K562 (cell line): ENCODE measurements around the gene EPHA4. TPM values are rescaled to one million over a fixed set of nuclear protein-coding genes. Genes with fewer than 3 reads are reported as not detected.

Experiments
- ATAC-seq: fragments of 200-7000 bp; cut with Tn5 transposase; 3 replicates; pipeline ENCODE4 v1.9.1; 2020; ENCODE audit warnings: moderate library complexity
- BruUV-seq: library from RNA; stranded (reverse); fragments of 400-500 nt; replicated peaks from 2 replicates; lab custom pipeline; 2021; lab: Mats Ljungman, UMichigan
- CTCF ChIA-PET: fragments of 300-600 bp; formaldehyde crosslinking; extraction: SDS; loops from one replicate; lab custom pipeline; 2021; ENCODE audit warnings: low intra/inter-chr PET ratio; lab: Yijun Ruan, JAX
- POLR2A ChIA-PET: fragments of 300-600, 350-650 bp; sonication (Branson Sonifier 250); formaldehyde crosslinking; extraction: SDS; loops from one replicate; lab custom pipeline; 2021; ENCODE audit warnings: antibody characterized with exemption, inconsistent platforms; lab: Yijun Ruan, JAX
- DNase-seq, 4 experiments: peaks; one replicate each; pipeline versions ENCODE4 v3.0.0 to v3.0.0-alpha.2; 2011 to 2018; ENCODE audit warnings: low spot score in 3 of 4, mixed read lengths in 3 of 4; ENCODE audit errors: extremely low read depth in 1 of 4
- FAIRE-seq: peaks from 2 replicates; lab custom pipeline; 2011; peaks lifted over from hg19 to GRCh38; lab: Jason Lieb, UNC
- H2AFZ ChIP-seq: 2 replicates; pipeline ENCODE4 v1.6.0; 2011; ENCODE audit warnings: low read depth, low read length, control low read depth, inconsistent platforms
- H3K27ac ChIP-seq: fragments of 200-600 bp; 3 replicates; pipeline ENCODE4 v1.8.0; 2011; ENCODE audit warnings: low read depth, mild to moderate bottlenecking, control low read depth, inconsistent platforms, low read length, moderate library complexity, mixed read lengths; ENCODE audit errors: extremely low read depth
- H3K27me3 ChIP-seq, 2 experiments: fragments of 300-600 bp in 1 of 2; 2 replicates in 1 of 2; 3 replicates in 1 of 2; pipeline versions ENCODE4 v1.6.0 to v1.8.0; 2011; ENCODE audit warnings: inconsistent platforms in 2 of 2, low read length in 2 of 2, mild to moderate bottlenecking in 1 of 2, mixed read lengths in 1 of 2, moderate library complexity in 1 of 2; ENCODE audit not compliant: control insufficient read depth in 2 of 2, insufficient read depth in 2 of 2
- H3K36me3 ChIP-seq: fragments of 300-600 bp; 3 replicates; pipeline ENCODE4 v1.8.0; 2011; ENCODE audit warnings: mild to moderate bottlenecking, low read length, inconsistent platforms; ENCODE audit not compliant: control insufficient read depth, insufficient read depth
- H3K4me1 ChIP-seq, 2 experiments: fragments of 200-600 bp in 1 of 2; replicated peaks in 1 of 2; 2 replicates in 1 of 2; 3 replicates in 1 of 2; pipeline versions ENCODE4 v1.5.1 to v1.8.0; 2011; ENCODE audit warnings: inconsistent platforms in 2 of 2, low read length in 2 of 2, mild to moderate bottlenecking in 1 of 2, mixed read lengths in 1 of 2, moderate library complexity in 1 of 2; ENCODE audit not compliant: control insufficient read depth in 2 of 2, insufficient read depth in 2 of 2
- H3K4me2 ChIP-seq: 2 replicates; pipeline ENCODE4 v1.6.1; 2011; ENCODE audit warnings: low read length, control low read depth, inconsistent platforms, mixed read lengths; ENCODE audit not compliant: insufficient read depth
- H3K4me3 ChIP-seq: fragments of 200-600 bp; sonication (generic), shearing (Covaris generic); 2 replicates; pipeline ENCODE4 v1.5.1; 2016; ENCODE audit warnings: control low read depth, inconsistent platforms
- H3K79me2 ChIP-seq: fragments of 200-600 bp; 3 replicates; pipeline ENCODE4 v1.8.0; 2011; ENCODE audit warnings: low read length, inconsistent platforms; ENCODE audit not compliant: control insufficient read depth, insufficient read depth
- H3K9ac ChIP-seq, 2 experiments: 2 replicates each; pipeline versions ENCODE4 v1.6.0 to v1.6.1; 2011; ENCODE audit warnings: low read depth in 2 of 2, low read length in 2 of 2, control low read depth in 1 of 2, inconsistent platforms in 1 of 2, mild to moderate bottlenecking in 1 of 2, mixed read lengths in 1 of 2; ENCODE audit not compliant: insufficient read depth in 1 of 2
- H3K9me1 ChIP-seq: one replicate; pipeline ENCODE4 v1.6.0; 2011; ENCODE audit warnings: inconsistent platforms, mild to moderate bottlenecking, low read length, moderate library complexity; ENCODE audit not compliant: control insufficient read depth, insufficient read depth
- H3K9me3 ChIP-seq: replicated peaks from 2 replicates; pipeline ENCODE4 v1.5.1; 2011; ENCODE audit warnings: low read depth, low read length, inconsistent platforms; ENCODE audit not compliant: control insufficient read depth, insufficient read depth
- H4K20me1 ChIP-seq: replicated peaks from 2 replicates; pipeline ENCODE4 v1.6.1; 2011; ENCODE audit warnings: low read length, inconsistent platforms, mixed read lengths; ENCODE audit not compliant: control insufficient read depth, insufficient read depth
- RFX1 ChIP-seq: fragments of 450-650 bp; IDR thresholded peaks from 2 replicates; pipeline ENCODE4 v1.6.1; 2016; ENCODE audit warnings: mild to moderate bottlenecking, moderate library complexity
- ZFPM2 ChIP-seq: fragments of 250-450 bp; sonication (Bioruptor Pico); IDR thresholded peaks from 2 replicates; pipeline ENCODE4 v1.5.1; 2022; ENCODE audit warnings: mild to moderate bottlenecking
- ZNF561 ChIP-seq: fragments of 450-650 bp; formaldehyde crosslinking; conservative IDR thresholded peaks from 2 replicates; pipeline ENCODE4 v1.4.0; 2020; ENCODE audit warnings: mild to moderate bottlenecking, moderate library complexity
- ZNF583 ChIP-seq: fragments of 250-450 bp; sonication (Bioruptor Pico); IDR thresholded peaks from 2 replicates; pipeline ENCODE4 v1.4.0; 2020
- WGBS: fragments of 100-300 bp; shearing (Covaris generic); methylation state at CpG from one replicate; pipeline ENCODE4 v1.1.6; 2016; ENCODE audit warnings: low coverage, mixed read lengths; ENCODE audit not compliant: insufficient coverage; ENCODE audit errors: missing lambda C conversion rate; 5-methylcytosine and 5-hydroxymethylcytosine counted together
- in situ Hi-C: fragments of 300-500 bp; cut with MboI; formaldehyde crosslinking; loops from 4 replicates; pipeline ENCODE4 v1.15.0; 2018; ENCODE audit warnings: inconsistent platforms, mixed read lengths
- intact Hi-C: fragments of 100-400 bp; cut with micrococcal nuclease; formaldehyde crosslinking; loops from 2 replicates; pipeline ENCODE4 v1.14.2; 2022
- polyA plus RNA-seq, 8 experiments: library from polyadenylated mRNA; depleted of rRNA in 4 of 8; stranded (reverse) in 5 of 8; unstranded in 3 of 8; fragments of >200 nt; fragmentation: Nextera tagmentation in 2 of 8; fragmentation: Illumina TruSeq in 1 of 8; extraction: Ambion mirVana in 2 of 8; extraction: Trizol in 1 of 8; gene quantifications; 2 replicates each; pipeline versions ENCODE4 v1.2.1 to v1.2.3, GENCODE V29; 2011 to 2014; ENCODE audit warnings: inconsistent platforms in 1 of 8, missing spikeins in 1 of 8
- total RNA-seq, 7 experiments: library from RNA; depleted of rRNA in 6 of 7; stranded (reverse); fragments of >200 nt in 6 of 7; fragmentation: Illumina TruSeq in 2 of 7; extraction: Trizol in 2 of 7; gene quantifications; 2 replicates each; pipeline versions ENCODE4 v1.2.1 to v1.2.3, GENCODE V29; 2011 to 2021; ENCODE audit warnings: low replicate concordance in 1 of 7
- TF ChIP-seq, protein P1 (sequence below): fragments of 450-650 bp; formaldehyde crosslinking; IDR thresholded peaks from 2 replicates; pipeline ENCODE4 v1.4.0; 2022; ENCODE audit warnings: missing genetic modification characterization
- TF ChIP-seq, protein P2 (sequence below): fragments of 200-800 bp; sonication (Bioruptor generic); IDR thresholded peaks from 2 replicates; pipeline ENCODE4 v1.6.1; 2016; ENCODE audit warnings: missing genetic modification characterization, missing compliant biosample characterization

The EPHA4 gene
- total and polyA plus RNA-seq, 9 of the 15 experiments (the other 6 are each of a cell fraction or from before 2014, with no cell fraction given): 0.07 to 0.09 (median 0.07) TPM; not detected in 6

DNA sequence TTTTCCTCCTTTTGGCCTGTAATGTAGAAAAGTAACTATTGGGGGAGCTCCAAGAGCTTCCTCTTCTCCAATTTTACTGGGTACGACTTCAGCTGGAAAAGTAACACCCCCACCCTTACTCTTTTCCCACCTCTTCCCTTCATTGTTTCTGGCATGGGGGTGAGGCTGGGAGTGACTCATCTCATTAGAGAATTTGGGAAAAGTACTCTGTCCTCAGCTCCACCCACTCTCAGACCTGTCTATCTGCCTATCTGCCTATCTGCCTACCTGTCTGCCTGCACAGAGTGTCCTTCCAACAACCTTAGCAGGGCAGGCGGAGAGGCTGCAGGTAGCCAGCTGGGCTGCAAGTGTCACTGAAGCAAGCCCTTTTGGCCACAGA is 93.6 kb downstream of the EPHA4 start:
- Histone ChIP-seq H3K4me2 (no peak overlapping the region), H3K4me1 (no peaks in the 10 kb centered on the region), H3K4me3 (no peak overlapping the region), H3K79me2 (no peaks in the 10 kb centered on the region), H3K9me3 (no peaks in the 10 kb centered on the region), H4K20me1 (no peaks in the 10 kb centered on the region), H3K9ac (no peak overlapping the region), H3K9me1 (no peaks in the 10 kb centered on the region), H3K27me3 (no peaks in the 10 kb centered on the region), H3K36me3 (no peaks in the 10 kb centered on the region), H2AFZ (no peak overlapping the region), H3K27ac (no peak overlapping the region)
- 6% methylated on average over 2 of the region's 2 CpGs for WGBS
- intact Hi-C loops: no loop called here
- ATAC-seq (no peak), DNase-seq (no peak), FAIRE-seq (no peak)
- ChIA-PET POLR2A (no interaction called here), CTCF (no interaction called here)
- no TSS peak for BruUV-seq
- in situ Hi-C loops: no loop called here
- no peak for TF ChIP-seq ZNF561 (CRISPR knock-in tag)
- TF ChIP-seq, protein P1, sequence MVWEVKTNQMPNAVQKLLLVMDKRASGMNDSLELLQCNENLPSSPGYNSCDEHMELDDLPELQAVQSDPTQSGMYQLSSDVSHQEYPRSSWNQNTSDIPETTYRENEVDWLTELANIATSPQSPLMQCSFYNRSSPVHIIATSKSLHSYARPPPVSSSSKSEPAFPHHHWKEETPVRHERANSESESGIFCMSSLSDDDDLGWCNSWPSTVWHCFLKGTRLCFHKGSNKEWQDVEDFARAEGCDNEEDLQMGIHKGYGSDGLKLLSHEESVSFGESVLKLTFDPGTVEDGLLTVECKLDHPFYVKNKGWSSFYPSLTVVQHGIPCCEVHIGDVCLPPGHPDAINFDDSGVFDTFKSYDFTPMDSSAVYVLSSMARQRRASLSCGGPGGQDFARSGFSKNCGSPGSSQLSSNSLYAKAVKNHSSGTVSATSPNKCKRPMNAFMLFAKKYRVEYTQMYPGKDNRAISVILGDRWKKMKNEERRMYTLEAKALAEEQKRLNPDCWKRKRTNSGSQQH: no peak
- TF ChIP-seq, protein P2, sequence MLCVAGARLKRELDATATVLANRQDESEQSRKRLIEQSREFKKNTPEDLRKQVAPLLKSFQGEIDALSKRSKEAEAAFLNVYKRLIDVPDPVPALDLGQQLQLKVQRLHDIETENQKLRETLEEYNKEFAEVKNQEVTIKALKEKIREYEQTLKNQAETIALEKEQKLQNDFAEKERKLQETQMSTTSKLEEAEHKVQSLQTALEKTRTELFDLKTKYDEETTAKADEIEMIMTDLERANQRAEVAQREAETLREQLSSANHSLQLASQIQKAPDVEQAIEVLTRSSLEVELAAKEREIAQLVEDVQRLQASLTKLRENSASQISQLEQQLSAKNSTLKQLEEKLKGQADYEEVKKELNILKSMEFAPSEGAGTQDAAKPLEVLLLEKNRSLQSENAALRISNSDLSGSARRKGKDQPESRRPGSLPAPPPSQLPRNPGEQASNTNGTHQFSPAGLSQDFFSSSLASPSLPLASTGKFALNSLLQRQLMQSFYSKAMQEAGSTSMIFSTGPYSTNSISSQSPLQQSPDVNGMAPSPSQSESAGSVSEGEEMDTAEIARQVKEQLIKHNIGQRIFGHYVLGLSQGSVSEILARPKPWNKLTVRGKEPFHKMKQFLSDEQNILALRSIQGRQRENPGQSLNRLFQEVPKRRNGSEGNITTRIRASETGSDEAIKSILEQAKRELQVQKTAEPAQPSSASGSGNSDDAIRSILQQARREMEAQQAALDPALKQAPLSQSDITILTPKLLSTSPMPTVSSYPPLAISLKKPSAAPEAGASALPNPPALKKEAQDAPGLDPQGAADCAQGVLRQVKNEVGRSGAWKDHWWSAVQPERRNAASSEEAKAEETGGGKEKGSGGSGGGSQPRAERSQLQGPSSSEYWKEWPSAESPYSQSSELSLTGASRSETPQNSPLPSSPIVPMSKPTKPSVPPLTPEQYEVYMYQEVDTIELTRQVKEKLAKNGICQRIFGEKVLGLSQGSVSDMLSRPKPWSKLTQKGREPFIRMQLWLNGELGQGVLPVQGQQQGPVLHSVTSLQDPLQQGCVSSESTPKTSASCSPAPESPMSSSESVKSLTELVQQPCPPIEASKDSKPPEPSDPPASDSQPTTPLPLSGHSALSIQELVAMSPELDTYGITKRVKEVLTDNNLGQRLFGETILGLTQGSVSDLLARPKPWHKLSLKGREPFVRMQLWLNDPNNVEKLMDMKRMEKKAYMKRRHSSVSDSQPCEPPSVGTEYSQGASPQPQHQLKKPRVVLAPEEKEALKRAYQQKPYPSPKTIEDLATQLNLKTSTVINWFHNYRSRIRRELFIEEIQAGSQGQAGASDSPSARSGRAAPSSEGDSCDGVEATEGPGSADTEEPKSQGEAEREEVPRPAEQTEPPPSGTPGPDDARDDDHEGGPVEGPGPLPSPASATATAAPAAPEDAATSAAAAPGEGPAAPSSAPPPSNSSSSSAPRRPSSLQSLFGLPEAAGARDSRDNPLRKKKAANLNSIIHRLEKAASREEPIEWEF (CRISPR knock-in tag): no peak
- no peak for TF ChIP-seq ZNF583 (CRISPR knock-in tag)
- no peak for TF ChIP-seq ZFPM2 (CRISPR knock-in tag)
- TF ChIP-seq RFX1: no peak
